ENCODE data around the gene GJE1. TPM values are rescaled to one million over a fixed set of nuclear protein-coding genes. Genes with fewer than 3 reads are reported as not detected.

Gene GJE1
- total RNA-seq, 1 experiment from 2014 or later: not detected

DNA sequence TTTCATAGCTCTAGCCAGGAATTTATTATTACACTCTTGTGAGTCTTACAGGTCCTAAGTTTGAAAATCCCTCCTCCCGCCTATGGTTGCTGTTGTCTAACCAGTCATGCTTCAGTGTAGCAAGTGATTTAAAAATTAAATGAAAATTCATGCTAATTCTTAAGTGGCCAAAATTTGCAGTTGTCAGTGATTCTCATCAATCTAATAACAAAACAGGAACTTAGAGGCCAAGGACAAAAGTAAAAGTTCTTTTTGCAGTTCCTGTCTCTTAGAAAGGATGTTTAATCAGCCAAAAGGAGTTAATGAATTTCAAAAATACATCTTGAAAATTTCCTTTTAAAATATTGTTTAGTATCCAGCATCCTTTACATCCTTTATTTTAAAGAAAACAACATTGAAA, 50.6 kb downstream of the GJE1 start:
- TF ChIP-seq POLR2AphosphoS5 (IDR thresholded peaks at IDR 0.05; ENCODE audit: low read depth, low read length) (no peak), TCF7L2 (IDR thresholded peaks at IDR 0.05; ENCODE audit: low read depth, low read length) (no peak)
- TF ChIP-seq, protein P1, sequence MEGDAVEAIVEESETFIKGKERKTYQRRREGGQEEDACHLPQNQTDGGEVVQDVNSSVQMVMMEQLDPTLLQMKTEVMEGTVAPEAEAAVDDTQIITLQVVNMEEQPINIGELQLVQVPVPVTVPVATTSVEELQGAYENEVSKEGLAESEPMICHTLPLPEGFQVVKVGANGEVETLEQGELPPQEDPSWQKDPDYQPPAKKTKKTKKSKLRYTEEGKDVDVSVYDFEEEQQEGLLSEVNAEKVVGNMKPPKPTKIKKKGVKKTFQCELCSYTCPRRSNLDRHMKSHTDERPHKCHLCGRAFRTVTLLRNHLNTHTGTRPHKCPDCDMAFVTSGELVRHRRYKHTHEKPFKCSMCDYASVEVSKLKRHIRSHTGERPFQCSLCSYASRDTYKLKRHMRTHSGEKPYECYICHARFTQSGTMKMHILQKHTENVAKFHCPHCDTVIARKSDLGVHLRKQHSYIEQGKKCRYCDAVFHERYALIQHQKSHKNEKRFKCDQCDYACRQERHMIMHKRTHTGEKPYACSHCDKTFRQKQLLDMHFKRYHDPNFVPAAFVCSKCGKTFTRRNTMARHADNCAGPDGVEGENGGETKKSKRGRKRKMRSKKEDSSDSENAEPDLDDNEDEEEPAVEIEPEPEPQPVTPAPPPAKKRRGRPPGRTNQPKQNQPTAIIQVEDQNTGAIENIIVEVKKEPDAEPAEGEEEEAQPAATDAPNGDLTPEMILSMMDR (IDR thresholded peaks at IDR 0.05): no peak
- CTCF ChIA-PET: no interaction called here
- no peak for ATAC-seq
- Histone ChIP-seq H3K27me3 (ENCODE audit: control insufficient read depth, insufficient read depth, low read length) (no peaks in the 10 kb centered on the region), H3K4me1 (ENCODE audit: control insufficient read depth, insufficient read depth, low read length) (peaks cover 4% of the 10 kb centered on the region; the same call in 1 of the 2 replicates), H3K9me3 (ENCODE audit: control insufficient read depth, insufficient read depth, low read depth, low read length) (no peaks in the 10 kb centered on the region), H3K36me3 (ENCODE audit: control insufficient read depth, insufficient read depth, low read length) (peaks cover 4% of the 10 kb centered on the region; the same call in 1 of the 2 replicates), H3K27ac (ENCODE audit: low read length) (no peak overlapping the region), H3K4me3 (ENCODE audit: low read depth in 2 of 2, low read length in 2 of 2) (no peak overlapping the region)
- intact Hi-C loops (cut with micrococcal nuclease; ENCODE audit: unreplicated experiment): no loop called here
- BruUV-seq (replicated peaks): no TSS peak
- in situ Hi-C loops (cut with HindIII; ENCODE audit: low pct_unique_long_range_greater_than_20kb, low sequenced_read_pairs): no loop called here
- POLR2A ChIA-PET: no interaction called here
- DNase-seq (ENCODE audit: low read depth, low spot score): no peak

DNA sequence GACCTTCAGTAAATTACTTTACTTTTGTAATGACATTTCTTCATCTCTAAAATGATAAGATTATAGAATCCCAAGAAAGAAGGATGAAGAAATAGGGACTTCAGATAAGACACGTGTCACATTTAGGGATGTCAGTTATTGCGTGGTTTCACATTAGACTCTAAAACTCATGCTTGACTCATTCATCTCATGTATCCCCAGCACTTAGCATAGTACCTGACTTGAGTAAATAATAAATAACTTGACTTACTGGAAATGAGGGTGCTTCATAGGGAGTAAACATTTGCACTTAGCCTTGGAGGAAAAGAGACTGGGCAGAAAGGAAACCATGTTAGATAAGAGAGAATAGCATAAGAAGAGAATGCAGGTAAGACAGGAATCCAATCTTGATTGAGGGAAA, 51.6 kb downstream of the GJE1 start:
- ChIA-PET POLR2A (no interaction called here), CTCF (no interaction called here)
- no peaks in the 10 kb centered on the region for H3K9me3 ChIP-seq (ENCODE audit: control insufficient read depth, insufficient read depth, low read depth, low read length)
- H3K36me3 ChIP-seq (ENCODE audit: control insufficient read depth, insufficient read depth, low read length): peaks cover 4% of the 10 kb centered on the region; the same call in 1 of the 2 replicates
- DNase-seq (ENCODE audit: low read depth, low spot score) (no peak), ATAC-seq (no peak)
- TF ChIP-seq, protein P1 (IDR thresholded peaks at IDR 0.05): no peak
- TF ChIP-seq POLR2AphosphoS5 (IDR thresholded peaks at IDR 0.05; ENCODE audit: low read depth, low read length) (no peak), TCF7L2 (IDR thresholded peaks at IDR 0.05; ENCODE audit: low read depth, low read length) (no peak), SIN3A (IDR thresholded peaks at IDR 0.05; ENCODE audit: borderline replicate concordance, insufficient read depth, low read depth, low read length) (no peak)
- TF ChIP-seq, protein P2, sequence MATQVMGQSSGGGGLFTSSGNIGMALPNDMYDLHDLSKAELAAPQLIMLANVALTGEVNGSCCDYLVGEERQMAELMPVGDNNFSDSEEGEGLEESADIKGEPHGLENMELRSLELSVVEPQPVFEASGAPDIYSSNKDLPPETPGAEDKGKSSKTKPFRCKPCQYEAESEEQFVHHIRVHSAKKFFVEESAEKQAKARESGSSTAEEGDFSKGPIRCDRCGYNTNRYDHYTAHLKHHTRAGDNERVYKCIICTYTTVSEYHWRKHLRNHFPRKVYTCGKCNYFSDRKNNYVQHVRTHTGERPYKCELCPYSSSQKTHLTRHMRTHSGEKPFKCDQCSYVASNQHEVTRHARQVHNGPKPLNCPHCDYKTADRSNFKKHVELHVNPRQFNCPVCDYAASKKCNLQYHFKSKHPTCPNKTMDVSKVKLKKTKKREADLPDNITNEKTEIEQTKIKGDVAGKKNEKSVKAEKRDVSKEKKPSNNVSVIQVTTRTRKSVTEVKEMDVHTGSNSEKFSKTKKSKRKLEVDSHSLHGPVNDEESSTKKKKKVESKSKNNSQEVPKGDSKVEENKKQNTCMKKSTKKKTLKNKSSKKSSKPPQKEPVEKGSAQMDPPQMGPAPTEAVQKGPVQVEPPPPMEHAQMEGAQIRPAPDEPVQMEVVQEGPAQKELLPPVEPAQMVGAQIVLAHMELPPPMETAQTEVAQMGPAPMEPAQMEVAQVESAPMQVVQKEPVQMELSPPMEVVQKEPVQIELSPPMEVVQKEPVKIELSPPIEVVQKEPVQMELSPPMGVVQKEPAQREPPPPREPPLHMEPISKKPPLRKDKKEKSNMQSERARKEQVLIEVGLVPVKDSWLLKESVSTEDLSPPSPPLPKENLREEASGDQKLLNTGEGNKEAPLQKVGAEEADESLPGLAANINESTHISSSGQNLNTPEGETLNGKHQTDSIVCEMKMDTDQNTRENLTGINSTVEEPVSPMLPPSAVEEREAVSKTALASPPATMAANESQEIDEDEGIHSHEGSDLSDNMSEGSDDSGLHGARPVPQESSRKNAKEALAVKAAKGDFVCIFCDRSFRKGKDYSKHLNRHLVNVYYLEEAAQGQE (IDR thresholded peaks at IDR 0.05; ENCODE audit: insufficient read depth in 1 of 2, low read depth in 2 of 2, low read length in 1 of 2): no peak
- no peaks in the 10 kb centered on the region for H3K27me3 ChIP-seq (ENCODE audit: control insufficient read depth, insufficient read depth, low read length)
- H3K27ac ChIP-seq (ENCODE audit: low read length): no peak overlapping the region
- BruUV-seq (replicated peaks): no TSS peak
- H3K4me1 ChIP-seq (ENCODE audit: control insufficient read depth, insufficient read depth, low read length): peaks cover 4% of the 10 kb centered on the region; the same call in 1 of the 2 replicates
- intact Hi-C loops (cut with micrococcal nuclease; ENCODE audit: unreplicated experiment) (no loop called here), in situ Hi-C loops (cut with HindIII; ENCODE audit: low pct_unique_long_range_greater_than_20kb, low sequenced_read_pairs) (no loop called here)
- H3K4me3 ChIP-seq (ENCODE audit: low read depth in 2 of 2, low read length in 2 of 2): no peak overlapping the region

Other genes with a start within 250 kb of the GJE1 start
- not detected for gene NMBR, start 14.2 kb downstream of the GJE1 start, total RNA-seq (2021; ENCODE audit: unreplicated experiment)
- gene VTA1, start 14.3 kb downstream of the GJE1 start, total RNA-seq (2021; ENCODE audit: unreplicated experiment): 72.1 TPM
- gene ADGRG6, start 169.1 kb downstream of the GJE1 start, total RNA-seq (2021; ENCODE audit: unreplicated experiment): 259 TPM

All from Panc1 (cell line).